Smooth muscle cell (in vitro differentiated cells): ENCODE data around the gene BEGAIN. TPM values are rescaled to one million over a fixed set of nuclear protein-coding genes. Genes with fewer than 3 reads are reported as not detected.

Source experiments
- DNase-seq: peaks from one replicate; lab custom pipeline; 2025; ENCODE audit not compliant: unreplicated experiment; lab: John Stamatoyannopoulos, UW
- H2AFZ ChIP-seq: fragments of 200-600 bp; sonication (generic); 2 replicates; pipeline ENCODE4 v1.6.0; 2016; ENCODE audit warnings: antibody characterized with exemption, low read depth, mild to moderate bottlenecking
- H3F3A ChIP-seq: fragments of 200-600 bp; sonication (generic); 2 replicates; pipeline ENCODE4 v1.6.0; 2017; ENCODE audit warnings: antibody characterized with exemption, low read depth
- H3K27ac ChIP-seq: fragments of 200-600 bp; sonication (generic); 2 replicates; pipeline ENCODE4 v1.5.1; 2016; ENCODE audit warnings: low read depth, mild to moderate bottlenecking
- H3K27me3 ChIP-seq: fragments of 200-600 bp; sonication (generic); 2 replicates; pipeline ENCODE4 v1.6.1; 2016; ENCODE audit warnings: low read depth, mild to moderate bottlenecking
- H3K36me3 ChIP-seq: fragments of 200-600 bp; sonication (generic); 2 replicates; pipeline ENCODE4 v1.5.1; 2016; ENCODE audit warnings: low read depth
- H3K4me1 ChIP-seq: fragments of 200-600 bp; sonication (generic); 2 replicates; pipeline ENCODE4 v1.5.1; 2016; ENCODE audit warnings: low read depth
- H3K4me2 ChIP-seq: fragments of 200-600 bp; sonication (generic); 2 replicates; pipeline ENCODE4 v1.6.0; 2016; ENCODE audit warnings: mild to moderate bottlenecking
- H3K4me3 ChIP-seq: fragments of 200-600 bp; sonication (generic); 2 replicates; pipeline ENCODE4 v1.5.1; 2016; ENCODE audit warnings: mild to moderate bottlenecking
- H3K79me2 ChIP-seq: fragments of 200-600 bp; sonication (generic); 2 replicates; pipeline ENCODE4 v1.6.0; 2016; ENCODE audit warnings: low read depth, mild to moderate bottlenecking
- H3K9ac ChIP-seq: fragments of 200-600 bp; sonication (generic); 2 replicates; pipeline ENCODE4 v1.6.0; 2016; ENCODE audit warnings: low read depth
- H3K9me3 ChIP-seq: fragments of 200-600 bp; sonication (generic); replicated peaks from 2 replicates; pipeline ENCODE4 v1.5.1; 2016; ENCODE audit warnings: low read depth
- H4K20me1 ChIP-seq: fragments of 200-600 bp; sonication (generic); 2 replicates; pipeline ENCODE4 v1.6.0; 2016; ENCODE audit warnings: low read depth
- CTCF ChIP-seq: fragments of 200-600 bp; sonication (generic); IDR thresholded peaks from 2 replicates; pipeline ENCODE4 v1.5.1; 2017; ENCODE audit warnings: borderline replicate concordance, mild to moderate bottlenecking, antibody characterized with exemption; ENCODE audit not compliant: insufficient read depth, poor library complexity, severe bottlenecking
- WGBS: methylation state at CpG from one replicate; pipeline ENCODE4 v1.1.7; 2016; ENCODE audit warnings: low lambda C conversion rate; 5-methylcytosine and 5-hydroxymethylcytosine counted together
- polyA plus RNA-seq: library from polyadenylated mRNA; unstranded; fragments of >200 nt; fragmentation: Nextera tagmentation; extraction: Ambion mirVana; gene quantifications from 2 replicates; pipeline ENCODE4 v1.2.1, GENCODE V29; 2016
- total RNA-seq: library from RNA; depleted of rRNA; stranded (reverse); fragments of >200 nt; gene quantifications from 2 replicates; pipeline ENCODE4 v1.2.3, GENCODE V29; 2014

Gene BEGAIN
- total and polyA plus RNA-seq, 2 experiments from 2014 or later: 4.7 to 11.7 TPM

GRCh38 chr14:100586403-100587085 is 673 bp downstream of the BEGAIN start:
- no peaks in the 10 kb centered on the region for H3K79me2 ChIP-seq
- peak overlapping the region; percentile 64 for H3K4me3 ChIP-seq
- no peak overlapping the region for H3K27ac ChIP-seq
- H3K9ac ChIP-seq: no peak overlapping the region
- H4K20me1 ChIP-seq: no peaks in the 10 kb centered on the region
- no peaks in the 10 kb centered on the region for H3K27me3 ChIP-seq
- peak overlapping the region; percentile 96 for H3K4me2 ChIP-seq
- no peaks in the 10 kb centered on the region for H3K36me3 ChIP-seq
- 8% methylated on average over 36 of the region's 62 CpGs for WGBS
- TF ChIP-seq CTCF: no peak
- H3K9me3 ChIP-seq: no peaks in the 10 kb centered on the region
- H2AFZ ChIP-seq: peak overlapping the region; percentile 91
- DNase-seq: no peak
- H3F3A ChIP-seq: no peaks in the 10 kb centered on the region
- H3K4me1 ChIP-seq: no peaks in the 10 kb centered on the region

GRCh38 chr14:100586153-100586402 is 1.1 kb downstream of the BEGAIN start:
- no peaks in the 10 kb centered on the region for H3F3A ChIP-seq
- H4K20me1 ChIP-seq: no peaks in the 10 kb centered on the region
- DNase-seq: no peak
- H3K9ac ChIP-seq: no peak overlapping the region
- no peaks in the 10 kb centered on the region for H3K27me3 ChIP-seq
- H3K27ac ChIP-seq: no peak overlapping the region
- 49% methylated on average over 6 of the region's 8 CpGs for WGBS
- no peak for TF ChIP-seq CTCF
- H3K9me3 ChIP-seq: no peaks in the 10 kb centered on the region
- H3K36me3 ChIP-seq: no peaks in the 10 kb centered on the region
- H2AFZ ChIP-seq: peak overlapping the region; percentile 91
- H3K4me3 ChIP-seq: peak overlapping the region; percentile 64
- no peaks in the 10 kb centered on the region for H3K79me2 ChIP-seq
- peak overlapping the region; percentile 96 for H3K4me2 ChIP-seq
- H3K4me1 ChIP-seq: no peaks in the 10 kb centered on the region

- no peaks in the 10 kb centered on the region for H3K79me2 ChIP-seq
- H3K4me1 ChIP-seq: no peaks in the 10 kb centered on the region
- H3K9ac ChIP-seq: no peak overlapping the region
- H3F3A ChIP-seq: no peaks in the 10 kb centered on the region
- peak overlapping the region; percentile 64 for H3K4me3 ChIP-seq
- no peak overlapping the region for H2AFZ ChIP-seq
- no peaks in the 10 kb centered on the region for H3K27me3 ChIP-seq
- H4K20me1 ChIP-seq: no peaks in the 10 kb centered on the region
- DNase-seq: no peak
- H3K36me3 ChIP-seq: no peaks in the 10 kb centered on the region
- peak overlapping the region; percentile 96 for H3K4me2 ChIP-seq
- TF ChIP-seq CTCF: no peak
- WGBS: 94% methylated on average over 23 of the region's 23 CpGs
- no peak overlapping the region for H3K27ac ChIP-seq
- no peaks in the 10 kb centered on the region for H3K9me3 ChIP-seq
Measured at GRCh38 chr14:100585448-100586152, 1.6 kb downstream of the BEGAIN start.
